Measurements from ENCODE around the gene TAOK3.

DNA sequence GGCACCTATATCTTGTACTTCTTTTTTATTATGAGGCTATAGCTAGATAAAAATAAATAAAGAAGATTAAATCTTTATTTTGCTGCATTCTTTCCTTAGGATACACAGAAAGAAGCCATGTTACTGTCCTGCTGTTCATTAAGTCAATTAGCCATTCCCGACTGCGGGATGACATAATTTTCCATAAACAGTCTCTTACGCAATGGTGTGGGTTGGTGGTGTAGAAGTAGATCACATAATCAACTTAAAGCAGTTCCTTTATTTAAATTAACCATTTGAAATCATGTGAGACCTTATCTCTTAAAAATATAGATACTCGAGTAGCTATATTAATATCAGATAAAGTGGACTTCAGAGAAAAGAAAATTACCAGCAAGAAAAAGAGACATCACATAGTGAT lies 40.2 kb downstream of the TAOK3 start:
- TF ChIP-seq, protein P1, sequence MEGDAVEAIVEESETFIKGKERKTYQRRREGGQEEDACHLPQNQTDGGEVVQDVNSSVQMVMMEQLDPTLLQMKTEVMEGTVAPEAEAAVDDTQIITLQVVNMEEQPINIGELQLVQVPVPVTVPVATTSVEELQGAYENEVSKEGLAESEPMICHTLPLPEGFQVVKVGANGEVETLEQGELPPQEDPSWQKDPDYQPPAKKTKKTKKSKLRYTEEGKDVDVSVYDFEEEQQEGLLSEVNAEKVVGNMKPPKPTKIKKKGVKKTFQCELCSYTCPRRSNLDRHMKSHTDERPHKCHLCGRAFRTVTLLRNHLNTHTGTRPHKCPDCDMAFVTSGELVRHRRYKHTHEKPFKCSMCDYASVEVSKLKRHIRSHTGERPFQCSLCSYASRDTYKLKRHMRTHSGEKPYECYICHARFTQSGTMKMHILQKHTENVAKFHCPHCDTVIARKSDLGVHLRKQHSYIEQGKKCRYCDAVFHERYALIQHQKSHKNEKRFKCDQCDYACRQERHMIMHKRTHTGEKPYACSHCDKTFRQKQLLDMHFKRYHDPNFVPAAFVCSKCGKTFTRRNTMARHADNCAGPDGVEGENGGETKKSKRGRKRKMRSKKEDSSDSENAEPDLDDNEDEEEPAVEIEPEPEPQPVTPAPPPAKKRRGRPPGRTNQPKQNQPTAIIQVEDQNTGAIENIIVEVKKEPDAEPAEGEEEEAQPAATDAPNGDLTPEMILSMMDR (IDR thresholded peaks at IDR 0.05) = no peak
- TF ChIP-seq POLR2AphosphoS5 (IDR thresholded peaks at IDR 0.05) = no peak
- TF ChIP-seq POLR2A (IDR thresholded peaks at IDR 0.05; ENCODE audit: low read depth) = no peak

Measured in esophagus muscularis mucosa (tissue), 3 donors.